GM13977 (cell line): Measurements from ENCODE around the gene TXK.

Experiments used
- DNase-seq: peaks from one replicate; pipeline ENCODE4 v3.0.0; 2012; ENCODE audit warnings: low spot score
- CTCF ChIP-seq: IDR thresholded peaks from 2 replicates; pipeline ENCODE4 v1.5.1; 2012; ENCODE audit warnings: mild to moderate bottlenecking, control low read depth; ENCODE audit not compliant: insufficient read depth; ENCODE audit errors: extremely low read depth, missing control alignments
- in situ Hi-C: fragments of 300-500 bp; cut with MboI; formaldehyde crosslinking; loops from one replicate; pipeline ENCODE4 v1.12.0; 2022; ENCODE audit warnings: low sequenced_read_pairs, low pct_unique_long_range_greater_than_20kb, mixed read lengths, inconsistent platforms; ENCODE audit not compliant: unreplicated experiment

The TXK gene

GRCh38 chr4:48134081-48134480 is at the start of gene TXK:
TSS of gene TXK (minus strand) at chr4:48134250. CDS start at chr4:48134170, 80 bp downstream.
- in situ Hi-C loops, result loop anchor here (25.0 kb wide), 1 partner anchor 403 kb away; no protein-coding TSS in a partner anchor
- DNase-seq, result no peak
- TF ChIP-seq CTCF, result no peak

- DNase-seq, result no peak
- TF ChIP-seq CTCF, result no peak
- in situ Hi-C loops, result no loop called here
Observed at GRCh38 chr4:48180234-48180633, 46.2 kb upstream of the TXK start.

GRCh38 chr4:48178931-48179330 is 44.9 kb upstream of the TXK start:
- in situ Hi-C loops, result no loop called here
- TF ChIP-seq CTCF, result no peak
- no peak for DNase-seq

GRCh38 chr4:48175806-48176205 is 41.8 kb upstream of the TXK start:
- in situ Hi-C loops, result no loop called here
- TF ChIP-seq CTCF, result no peak
- no peak for DNase-seq

- in situ Hi-C loops, result no loop called here
- no peak for TF ChIP-seq CTCF
- no peak for DNase-seq
Observed at GRCh38 chr4:48175328-48175727, 41.3 kb upstream of the TXK start.

- in situ Hi-C loops, result no loop called here
- TF ChIP-seq CTCF, result no peak
- DNase-seq, result no peak
Observed at GRCh38 chr4:48173056-48173991, 39.3 kb upstream of the TXK start.
